Measurements from ENCODE around the gene FGFR2. TPM values are rescaled to one million over a fixed set of nuclear protein-coding genes. Genes with fewer than 3 reads are reported as not detected.

FGFR2 gene
- total and polyA plus RNA-seq, 9 of the 15 experiments (the other 6 are each of a cell fraction or from before 2014, with no cell fraction given) = 0.20 TPM; not detected in 8

DNA sequence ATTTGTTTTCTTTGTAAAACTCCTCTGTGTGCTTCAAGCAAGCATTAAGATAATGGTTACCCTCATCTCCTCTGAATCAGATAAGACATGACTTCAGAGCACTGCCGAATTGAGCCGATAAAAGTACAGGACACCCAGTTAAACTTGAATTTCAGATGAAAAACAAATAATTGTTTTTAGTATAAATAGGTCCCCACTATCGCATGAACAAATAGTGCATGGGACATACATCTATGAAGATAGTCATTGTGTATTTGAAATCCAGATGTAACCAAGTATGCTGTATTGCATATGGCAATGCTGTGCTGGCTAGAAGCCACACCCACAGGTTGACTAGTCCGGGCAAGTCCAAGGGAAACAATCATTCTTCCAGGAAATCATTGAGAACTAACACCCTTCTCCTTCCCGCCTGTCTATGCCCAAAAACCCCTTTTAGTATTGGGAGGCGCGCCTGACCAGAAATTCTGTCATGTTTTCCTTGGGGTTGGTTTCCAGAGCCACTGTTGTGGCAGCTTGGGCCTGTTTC, 12.6 kb upstream of the FGFR2 start:
- intact Hi-C loops (cut with micrococcal nuclease) (no loop called here), in situ Hi-C loops (cut with MboI) (no loop called here)
- 13% methylated on average over 6 of the region's 7 CpGs for WGBS (ENCODE audit: insufficient coverage, low coverage, missing lambda C conversion rate)
- no peak overlapping the region for H3K4me2 ChIP-seq (ENCODE audit: insufficient read depth, low read length)
- no peaks in the 10 kb centered on the region for H3K9me3 ChIP-seq (replicated peaks; ENCODE audit: control insufficient read depth, insufficient read depth, low read depth, low read length)
- no peaks in the 10 kb centered on the region for H3K36me3 ChIP-seq (ENCODE audit: control insufficient read depth, insufficient read depth, low read length)
- H3K27ac ChIP-seq (ENCODE audit: extremely low read depth, low read depth, low read length) = no peak overlapping the region
- H3K4me1 ChIP-seq (replicated peaks in 1 of 2; ENCODE audit: control insufficient read depth in 2 of 2, insufficient read depth in 2 of 2, low read length in 2 of 2) = peaks cover 0 to 7% of the 10 kb centered on the region in 2 experiments; a peak in 2 of 5 replicates
- no peak overlapping the region for H3K9ac ChIP-seq (ENCODE audit: insufficient read depth in 1 of 2, low read depth in 2 of 2, low read length in 2 of 2)
- DNase-seq (ENCODE audit: extremely low read depth in 1 of 4, low spot score in 3 of 4) (no peak), ATAC-seq (no peak), FAIRE-seq (no peak)
- H4K20me1 ChIP-seq (replicated peaks; ENCODE audit: control insufficient read depth, insufficient read depth, low read length) = no peaks in the 10 kb centered on the region
- H3K27me3 ChIP-seq (ENCODE audit: control insufficient read depth in 2 of 2, insufficient read depth in 2 of 2, low read length in 2 of 2) = peaks cover 0 to 27% of the 10 kb centered on the region in 2 experiments; a peak in 2 of 5 replicates
- H3K79me2 ChIP-seq (ENCODE audit: control insufficient read depth, insufficient read depth, low read length) = no peaks in the 10 kb centered on the region
- TF ChIP-seq ZNF311 (CRISPR knock-in tag; IDR thresholded peaks at IDR 0.05) (no peak), FOS (IDR thresholded peaks at IDR 0.05; ENCODE audit: extremely low read depth, insufficient read length) (no peak), CBFB (CRISPR knock-in tag; IDR thresholded peaks at IDR 0.05) (no peak), L3MBTL2 (IDR thresholded peaks at IDR 0.05) (no peak), CEBPB (tag; IDR thresholded peaks at IDR 0.05) (no peak), ARNT (IDR thresholded peaks at IDR 0.05) (no peak), ZBTB5 (IDR thresholded peaks at IDR 0.05) (no peak), TSC22D4 (tag; IDR thresholded peaks at IDR 0.05) (no peak), ZKSCAN3 (CRISPR knock-in tag; IDR thresholded peaks at IDR 0.05) (no peak), NR4A1 (CRISPR knock-in tag; IDR thresholded peaks at IDR 0.05) (no peak), NR4A1 (tag; IDR thresholded peaks at IDR 0.05) (no peak), TARDBP (IDR thresholded peaks at IDR 0.05) (no peak), SRSF1 (IDR thresholded peaks at IDR 0.05; ENCODE audit: low read depth, low read length) (no peak)
- TF ChIP-seq, protein P1, sequence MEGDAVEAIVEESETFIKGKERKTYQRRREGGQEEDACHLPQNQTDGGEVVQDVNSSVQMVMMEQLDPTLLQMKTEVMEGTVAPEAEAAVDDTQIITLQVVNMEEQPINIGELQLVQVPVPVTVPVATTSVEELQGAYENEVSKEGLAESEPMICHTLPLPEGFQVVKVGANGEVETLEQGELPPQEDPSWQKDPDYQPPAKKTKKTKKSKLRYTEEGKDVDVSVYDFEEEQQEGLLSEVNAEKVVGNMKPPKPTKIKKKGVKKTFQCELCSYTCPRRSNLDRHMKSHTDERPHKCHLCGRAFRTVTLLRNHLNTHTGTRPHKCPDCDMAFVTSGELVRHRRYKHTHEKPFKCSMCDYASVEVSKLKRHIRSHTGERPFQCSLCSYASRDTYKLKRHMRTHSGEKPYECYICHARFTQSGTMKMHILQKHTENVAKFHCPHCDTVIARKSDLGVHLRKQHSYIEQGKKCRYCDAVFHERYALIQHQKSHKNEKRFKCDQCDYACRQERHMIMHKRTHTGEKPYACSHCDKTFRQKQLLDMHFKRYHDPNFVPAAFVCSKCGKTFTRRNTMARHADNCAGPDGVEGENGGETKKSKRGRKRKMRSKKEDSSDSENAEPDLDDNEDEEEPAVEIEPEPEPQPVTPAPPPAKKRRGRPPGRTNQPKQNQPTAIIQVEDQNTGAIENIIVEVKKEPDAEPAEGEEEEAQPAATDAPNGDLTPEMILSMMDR (IDR thresholded peaks at IDR 0.05 in 2 of 3, conservative IDR thresholded peaks at IDR 0.05 in 1 of 3; ENCODE audit: insufficient read depth in 2 of 3, low read depth in 1 of 3, low read length in 3 of 3) = no peak
- TF ChIP-seq, protein P2, sequence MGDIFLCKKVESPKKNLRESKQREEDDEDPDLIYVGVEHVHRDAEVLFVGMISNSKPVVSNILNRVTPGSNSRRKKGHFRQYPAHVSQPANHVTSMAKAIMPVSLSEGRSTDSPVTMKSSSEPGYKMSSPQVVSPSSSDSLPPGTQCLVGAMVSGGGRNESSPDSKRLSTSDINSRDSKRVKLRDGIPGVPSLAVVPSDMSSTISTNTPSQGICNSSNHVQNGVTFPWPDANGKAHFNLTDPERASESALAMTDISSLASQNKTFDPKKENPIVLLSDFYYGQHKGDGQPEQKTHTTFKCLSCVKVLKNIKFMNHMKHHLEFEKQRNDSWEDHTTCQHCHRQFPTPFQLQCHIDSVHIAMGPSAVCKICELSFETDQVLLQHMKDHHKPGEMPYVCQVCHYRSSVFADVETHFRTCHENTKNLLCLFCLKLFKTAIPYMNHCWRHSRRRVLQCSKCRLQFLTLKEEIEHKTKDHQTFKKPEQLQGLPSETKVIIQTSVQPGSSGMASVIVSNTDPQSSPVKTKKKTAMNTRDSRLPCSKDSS (IDR thresholded peaks at IDR 0.05; ENCODE audit: low read depth, partially characterized antibody) = no peak
- H3K4me3 ChIP-seq = no peak overlapping the region
- no TSS peak for BruUV-seq (replicated peaks)
- POLR2A ChIA-PET = no interaction called here
- CTCF ChIA-PET (ENCODE audit: low intra/inter-chr PET ratio) = no interaction called here
- H2AFZ ChIP-seq (ENCODE audit: low read depth, low read length) = no peak overlapping the region
- H3K9me1 ChIP-seq (ENCODE audit: control insufficient read depth, insufficient read depth, low read length) = no peaks in the 10 kb centered on the region
